ENCODE results near the gene NPHS1. TPM values are rescaled to one million over a fixed set of nuclear protein-coding genes. Genes with fewer than 3 reads are reported as not detected.

Gene NPHS1
- total and polyA plus RNA-seq, 12 donors: 0.07 to 0.12 TPM; not detected in 10

GRCh38 chr19:35788205-35788960 lies 63.9 kb downstream of the NPHS1 start:
- H3K27ac ChIP-seq: no peak overlapping the region
- DNase-seq (no peak), ATAC-seq (no peak)
- WGBS, 2 donors: 77 to 85% methylated on average over 11 to 12 of the region's 12 CpGs
- H3K4me3 ChIP-seq: no peak overlapping the region
- no peak for TF ChIP-seq CTCF (IDR thresholded peaks at IDR 0.05)
- intact Hi-C loops (cut with DNase I): no loop called here
- H3K9me3 ChIP-seq: no peaks in the 10 kb centered on the region
- H3K36me3 ChIP-seq: peaks cover 0 to 12% (median 0%) of the 10 kb centered on the region in 9 donors
- H3K27me3 ChIP-seq: no peaks in the 10 kb centered on the region
- H3K4me1 ChIP-seq: no peaks in the 10 kb centered on the region

DNA sequence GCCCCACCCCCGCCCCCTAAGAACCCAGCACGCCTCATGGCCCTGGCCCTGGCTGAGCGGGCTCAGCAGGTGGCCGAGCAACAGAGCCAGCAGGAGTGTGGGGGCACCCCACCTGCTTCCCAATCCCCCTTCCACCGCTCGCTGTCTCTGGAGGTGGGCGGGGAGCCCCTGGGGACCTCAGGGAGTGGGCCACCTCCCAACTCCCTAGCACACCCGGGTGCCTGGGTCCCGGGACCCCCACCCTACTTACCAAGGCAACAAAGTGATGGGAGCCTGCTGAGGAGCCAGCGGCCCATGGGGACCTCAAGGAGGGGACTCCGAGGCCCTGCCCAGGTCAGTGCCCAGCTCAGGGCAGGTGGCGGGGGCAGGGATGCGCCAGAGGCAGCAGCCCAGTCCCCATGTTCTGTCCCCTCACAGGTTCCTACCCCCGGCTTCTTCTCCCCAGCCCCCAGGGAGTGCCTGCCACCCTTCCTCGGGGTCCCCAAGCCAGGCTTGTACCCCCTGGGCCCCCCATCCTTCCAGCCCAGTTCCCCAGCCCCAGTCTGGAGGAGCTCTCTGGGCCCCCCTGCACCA lies 65.0 kb downstream of the NPHS1 start:
- intact Hi-C loops (cut with DNase I): no loop called here
- ATAC-seq (no peak), DNase-seq (no peak)
- TF ChIP-seq CTCF (IDR thresholded peaks at IDR 0.05): no peak
- H3K4me3 ChIP-seq: no peak overlapping the region
- 93 to 94% methylated on average over 15 of the region's 15 CpGs for WGBS, 2 donors
- H3K4me1 ChIP-seq: no peaks in the 10 kb centered on the region
- H3K9me3 ChIP-seq: no peaks in the 10 kb centered on the region
- H3K36me3 ChIP-seq: peaks cover 0 to 23% (median 0%) of the 10 kb centered on the region in 9 donors
- H3K27me3 ChIP-seq: no peaks in the 10 kb centered on the region
- H3K27ac ChIP-seq: no peak overlapping the region

GRCh38 chr19:35786299-35787160 lies 65.8 kb downstream of the NPHS1 start:
- no peak overlapping the region for H3K27ac ChIP-seq
- H3K9me3 ChIP-seq: no peaks in the 10 kb centered on the region
- intact Hi-C loops (cut with DNase I): no loop called here
- peaks cover 0 to 31% (median 0%) of the 10 kb centered on the region in 9 donors for H3K36me3 ChIP-seq
- H3K4me1 ChIP-seq: no peaks in the 10 kb centered on the region
- no peak for ATAC-seq
- WGBS, 2 donors: 92 to 94% methylated on average over 31 of the region's 31 CpGs
- TF ChIP-seq CTCF (IDR thresholded peaks at IDR 0.05): no peak
- no peak overlapping the region for H3K4me3 ChIP-seq
- H3K27me3 ChIP-seq: no peaks in the 10 kb centered on the region
- DNase-seq: no peak

GRCh38 chr19:35785339-35785627 lies 67.0 kb downstream of the NPHS1 start:
- H3K4me1 ChIP-seq: no peaks in the 10 kb centered on the region
- 88 to 89% methylated on average over 10 of the region's 10 CpGs for WGBS, 2 donors
- peaks cover 0 to 43% (median 0%) of the 10 kb centered on the region in 9 donors for H3K36me3 ChIP-seq
- no peak overlapping the region for H3K27ac ChIP-seq
- intact Hi-C loops (cut with DNase I): no loop called here
- no peaks in the 10 kb centered on the region for H3K27me3 ChIP-seq
- TF ChIP-seq CTCF (IDR thresholded peaks at IDR 0.05): no peak
- no peak overlapping the region for H3K4me3 ChIP-seq
- no peaks in the 10 kb centered on the region for H3K9me3 ChIP-seq
- DNase-seq (no peak), ATAC-seq (no peak)

Measured in heart right ventricle (tissue), 16 donors.